HEK293 (cell line): ENCODE measurements around the gene ERLEC1.

ENCODE experiments used
- CTCF ChIA-PET: fragments of 350-600 bp; formaldehyde crosslinking; extraction: SDS; loops from one replicate; lab custom pipeline; 2021; ENCODE audit warnings: antibody characterized with exemption; lab: Yijun Ruan, JAX
- POLR2A ChIA-PET: fragments of 300-600 bp; formaldehyde crosslinking; extraction: SDS; loops from one replicate; lab custom pipeline; 2020; ENCODE audit warnings: antibody characterized with exemption, inconsistent platforms; lab: Yijun Ruan, JAX
- H3K27ac ChIP-seq: fragments of 200-500 bp; sonication (Bioruptor generic); 2 replicates; pipeline ENCODE4 v1.5.1; 2014; ENCODE audit warnings: low read depth, low read length, control low read depth, inconsistent platforms; ENCODE audit errors: extremely low read depth
- H3K36me3 ChIP-seq, 2 experiments: fragments of 200-500 bp in 1 of 2; sonication (Bioruptor generic) in 1 of 2; 1 replicate in 1 of 2; 2 replicates in 1 of 2; pipeline ENCODE4 v1.5.1; 2014 to 2017; ENCODE audit warnings: inconsistent platforms in 2 of 2, low read length in 2 of 2; ENCODE audit not compliant: control insufficient read depth in 2 of 2, insufficient read depth in 1 of 2
- H3K4me1 ChIP-seq: fragments of 200-500 bp; sonication (Bioruptor generic); 2 replicates; pipeline ENCODE4 v1.5.1; 2014; ENCODE audit warnings: mild to moderate bottlenecking, low read length, inconsistent platforms; ENCODE audit not compliant: control insufficient read depth, insufficient read depth
- H3K4me3 ChIP-seq: 2 replicates; pipeline ENCODE4 v1.5.1; 2011; ENCODE audit warnings: low read depth, mild to moderate bottlenecking, control low read depth, low read length, moderate library complexity
- H3K9me3 ChIP-seq: fragments of 200-500 bp; sonication (Bioruptor generic); 2 replicates; pipeline ENCODE4 v1.5.1; 2014; ENCODE audit warnings: low read depth, low read length, inconsistent platforms; ENCODE audit not compliant: control insufficient read depth, insufficient read depth
- BCL11A ChIP-seq: fragments of 450-650 bp; formaldehyde crosslinking; IDR thresholded peaks from 2 replicates; pipeline ENCODE4 v1.5.1; 2016; ENCODE audit warnings: low read depth, missing biosample characterization, missing genetic modification characterization
- BCL11B ChIP-seq: fragments of 450-650 bp; formaldehyde crosslinking; IDR thresholded peaks from 2 replicates; pipeline ENCODE4 v1.5.1; 2016; ENCODE audit warnings: low read depth, missing biosample characterization, missing genetic modification characterization
- GLI2 ChIP-seq: fragments of 450-650 bp; formaldehyde crosslinking; IDR thresholded peaks from 2 replicates; pipeline ENCODE4; 2017; ENCODE audit warnings: missing biosample characterization, missing genetic modification characterization, low read depth, borderline replicate concordance
- GLIS2 ChIP-seq: fragments of 450-650 bp; formaldehyde crosslinking; IDR thresholded peaks from 2 replicates; pipeline ENCODE4 v1.5.1; 2016; ENCODE audit warnings: missing biosample characterization, missing genetic modification characterization
- HOXD13 ChIP-seq: sonication (generic); formaldehyde crosslinking; IDR thresholded peaks from 2 replicates; pipeline ENCODE4 v1.8.0; 2022; ENCODE audit warnings: missing genetic modification reagents, borderline replicate concordance
- KLF16 ChIP-seq: fragments of 450-650 bp; formaldehyde crosslinking; IDR thresholded peaks from 2 replicates; pipeline ENCODE4 v1.5.1; 2017; ENCODE audit warnings: missing biosample characterization, missing genetic modification characterization
- OVOL3 ChIP-seq: fragments of 450-650 bp; formaldehyde crosslinking; IDR thresholded peaks from 2 replicates; pipeline ENCODE4 v1.5.1; 2016; ENCODE audit warnings: missing biosample characterization, missing genetic modification characterization
- PATZ1 ChIP-seq: fragments of 450-650 bp; formaldehyde crosslinking; IDR thresholded peaks from 2 replicates; pipeline ENCODE4 v1.5.1; 2016; ENCODE audit warnings: missing biosample characterization, missing genetic modification characterization
- PBX3 ChIP-seq: sonication (generic); formaldehyde crosslinking; IDR thresholded peaks from 2 replicates; pipeline ENCODE4 v1.8.1; 2022; ENCODE audit warnings: mild to moderate bottlenecking, moderate library complexity, missing genetic modification reagents
- SP2 ChIP-seq: fragments of 450-650 bp; formaldehyde crosslinking; IDR thresholded peaks from 2 replicates; pipeline ENCODE4 v1.5.1; 2016; ENCODE audit warnings: missing biosample characterization, missing genetic modification characterization
- YY1 ChIP-seq: fragments of 450-650 bp; formaldehyde crosslinking; IDR thresholded peaks from 2 replicates; pipeline ENCODE4 v1.5.1; 2018; ENCODE audit warnings: missing biosample characterization, missing genetic modification characterization
- YY2 ChIP-seq: fragments of 450-650 bp; formaldehyde crosslinking; IDR thresholded peaks from 2 replicates; pipeline ENCODE4 v1.5.1; 2016; ENCODE audit warnings: missing biosample characterization, missing genetic modification characterization
- ZBTB10 ChIP-seq: fragments of 450-650 bp; formaldehyde crosslinking; IDR thresholded peaks from 2 replicates; pipeline ENCODE4 v1.5.1; 2016; ENCODE audit warnings: missing biosample characterization, missing genetic modification characterization
- ZBTB11 ChIP-seq: fragments of 450-650 bp; formaldehyde crosslinking; conservative IDR thresholded peaks from 2 replicates; pipeline ENCODE4 v1.5.1; 2016; ENCODE audit warnings: low read depth, missing biosample characterization, missing genetic modification characterization
- ZBTB17 ChIP-seq: fragments of 450-650 bp; formaldehyde crosslinking; IDR thresholded peaks from 2 replicates; pipeline ENCODE4 v1.5.1; 2016; ENCODE audit warnings: missing biosample characterization, missing genetic modification characterization
- ZBTB20 ChIP-seq: fragments of 450-650 bp; formaldehyde crosslinking; IDR thresholded peaks from 2 replicates; pipeline ENCODE4 v1.5.1; 2016; ENCODE audit warnings: missing biosample characterization, missing genetic modification characterization
- ZBTB26 ChIP-seq: fragments of 450-650 bp; formaldehyde crosslinking; optimal IDR thresholded peaks from 2 replicates; pipeline ENCODE3; 2016; ENCODE audit warnings: missing biosample characterization, mild to moderate bottlenecking, missing genetic modification characterization
- ZEB2 ChIP-seq: fragments of 450-650 bp; formaldehyde crosslinking; IDR thresholded peaks from 2 replicates; pipeline ENCODE4 v1.5.1; 2016; ENCODE audit warnings: missing biosample characterization, missing genetic modification characterization
- ZFP37 ChIP-seq: fragments of 450-650 bp; formaldehyde crosslinking; IDR thresholded peaks from 2 replicates; pipeline ENCODE4 v1.5.1; 2016; ENCODE audit warnings: missing biosample characterization, missing genetic modification characterization
- ZNF2 ChIP-seq: fragments of 450-650 bp; formaldehyde crosslinking; IDR thresholded peaks from 2 replicates; pipeline ENCODE4 v1.5.1; 2016; ENCODE audit warnings: missing biosample characterization, missing genetic modification characterization
- ZNF335 ChIP-seq: fragments of 450-650 bp; formaldehyde crosslinking; conservative IDR thresholded peaks from 2 replicates; pipeline ENCODE4 v1.5.1; 2016; ENCODE audit warnings: missing biosample characterization, missing genetic modification characterization
- ZNF501 ChIP-seq: fragments of 450-650 bp; formaldehyde crosslinking; IDR thresholded peaks from 2 replicates; pipeline ENCODE4 v1.5.1; 2016; ENCODE audit warnings: missing biosample characterization, missing genetic modification characterization
- ZNF677 ChIP-seq: fragments of 450-650 bp; IDR thresholded peaks from 2 replicates; pipeline ENCODE4 v1.5.0; 2018; ENCODE audit warnings: missing biosample characterization, mild to moderate bottlenecking, missing genetic modification characterization, moderate library complexity
- ZNF76 ChIP-seq: fragments of 450-650 bp; formaldehyde crosslinking; IDR thresholded peaks from 2 replicates; pipeline ENCODE4; 2016; ENCODE audit warnings: low read depth, missing biosample characterization, missing genetic modification characterization, borderline replicate concordance
- ZNF785 ChIP-seq: fragments of 450-650 bp; formaldehyde crosslinking; IDR thresholded peaks from 2 replicates; pipeline ENCODE4 v1.5.1; 2016; ENCODE audit warnings: missing biosample characterization, missing genetic modification characterization
- ZXDB ChIP-seq: fragments of 450-650 bp; formaldehyde crosslinking; IDR thresholded peaks from 2 replicates; pipeline ENCODE4 v1.5.1; 2016; ENCODE audit warnings: missing biosample characterization, missing genetic modification characterization

Gene ERLEC1

GRCh38 chr2:53767405-53768241 lies 19.2 kb upstream of the ERLEC1 start, which contains the start of gene CHAC2:
Gene CHAC2 (plus strand): TSS chr2:53767804. CDS start chr2:53767887, 83 bp downstream.
- CTCF ChIA-PET: interaction anchor here (0.7 to 0.9 kb wide), 3 partner anchors 19 to 52 kb away, joined by 3 to 6 read pairs (median 3); partner anchors contain the start of gene ASB3
- 0 out of 2 replicates have a peak, but pooled peaks cover 6% of the 10 kb centered on the region for H3K4me1 ChIP-seq
- H3K36me3 ChIP-seq: peaks cover 5 to 24% of the 10 kb centered on the region in 2 experiments; a peak in 2 of 3 replicates
- no peaks in the 10 kb centered on the region for H3K9me3 ChIP-seq
- peak within 1 kb of the TSS; percentile 72 for H3K27ac ChIP-seq
- POLR2A ChIA-PET: interaction anchor here (0.6 to 3.3 kb wide), 14 partner anchors 9 to 955 kb away, joined by 3 to 38 read pairs (median 4); partner anchors contain the start of genes ASB3 and ERLEC1
- H3K4me3 ChIP-seq: peak within 1 kb of the TSS; percentile 71
- TF ChIP-seq ZFP37 (tag by site-specific recombination) (0 out of 2 replicates have a peak, but pooled peaks have one; percentile 18), ZBTB26 (peak; percentile 75), ZNF677 (tag by site-specific recombination) (no peak), OVOL3 (tag by site-specific recombination) (peak; percentile 62; the same call in 1 of the 2 replicates), YY2 (tag by site-specific recombination) (peak; percentile 61; the same call in 1 of the 2 replicates), ZNF501 (tag by site-specific recombination) (peak; percentile 63), KLF16 (peak; percentile 39; the same call in 1 of the 2 replicates), GLI2 (no peak), PATZ1 (tag by site-specific recombination) (0 out of 2 replicates have a peak, but pooled peaks have one; percentile 21), ZNF785 (tag by site-specific recombination) (no peak), ZXDB (tag by site-specific recombination) (0 out of 2 replicates have a peak, but pooled peaks have one; percentile 52), BCL11B (tag by site-specific recombination) (0 out of 2 replicates have a peak, but pooled peaks have one; percentile 17), BCL11A (0 out of 2 replicates have a peak, but pooled peaks have one; percentile 21), ZNF76 (tag by site-specific recombination) (peak; percentile 92), YY1 (peak; percentile 61; the same call in 1 of the 2 replicates), ZBTB10 (peak; percentile 93), ZEB2 (tag by site-specific recombination) (peak; percentile 77; the same call in 1 of the 2 replicates), SP2 (tag by site-specific recombination) (0 out of 2 replicates have a peak, but pooled peaks have one; percentile 2), ZNF335 (peak; percentile 90), PBX3 (no peak), ZBTB11 (tag by site-specific recombination) (0 out of 2 replicates have a peak, but pooled peaks have one; percentile 5), GLIS2 (tag by site-specific recombination) (0 out of 2 replicates have a peak, but pooled peaks have one; percentile 16), HOXD13 (no peak), ZBTB17 (tag by site-specific recombination) (peak; percentile 81), ZNF2 (tag by site-specific recombination) (peak; percentile 46; the same call in 1 of the 2 replicates), ZBTB20 (tag by site-specific recombination) (peak; percentile 72; the same call in 1 of the 2 replicates)
